OCI-LY1 (cell line): ENCODE data around the gene TNFAIP1.
"Not testable (repeated sequence)": the region's sequence is repeated elsewhere in the genome, so short reads cannot be mapped to it uniquely, and the experiment has no call there.

Experiments used
- H2AFZ ChIP-seq: fragments of 200-600 bp; sonication (generic), shearing (Covaris generic); 2 replicates; pipeline ENCODE4 v1.6.0; 2014; ENCODE audit warnings: antibody characterized with exemption, mild to moderate bottlenecking, low read length
- H3F3A ChIP-seq: fragments of 200-600 bp; sonication (generic), shearing (Covaris generic); 2 replicates; pipeline ENCODE4 v1.6.0; 2014; ENCODE audit warnings: mild to moderate bottlenecking, antibody characterized with exemption, low read length, moderate library complexity; ENCODE audit not compliant: insufficient read depth
- H3K27ac ChIP-seq: fragments of 200-600 bp; sonication (generic); 2 replicates; pipeline ENCODE4 v1.5.1; 2014; ENCODE audit warnings: low read length, mixed run types, mild to moderate bottlenecking, low read depth; ENCODE audit not compliant: poor library complexity, severe bottlenecking
- H3K27me3 ChIP-seq: fragments of 200-600 bp; sonication (generic); 2 replicates; pipeline ENCODE4 v1.6.0; 2014; ENCODE audit warnings: antibody characterized with exemption, mild to moderate bottlenecking, low read length, moderate library complexity; ENCODE audit not compliant: insufficient read depth
- H3K36me3 ChIP-seq: fragments of 200-600 bp; sonication (generic); 2 replicates; pipeline ENCODE4 v1.6.1; 2014; ENCODE audit warnings: mild to moderate bottlenecking, antibody characterized with exemption, low read length, moderate library complexity, mixed read lengths; ENCODE audit not compliant: insufficient read depth
- H3K4me1 ChIP-seq: fragments of 200-600 bp; sonication (generic); 2 replicates; pipeline ENCODE4 v1.5.1; 2014; ENCODE audit warnings: mild to moderate bottlenecking, low read length, moderate library complexity; ENCODE audit not compliant: insufficient read depth, severe bottlenecking
- H3K4me2 ChIP-seq: fragments of 200-600 bp; sonication (generic), shearing (Covaris generic); 2 replicates; pipeline ENCODE4 v1.6.1; 2014; ENCODE audit warnings: low read length
- H3K4me3 ChIP-seq: fragments of 200-600 bp; sonication (generic); 2 replicates; pipeline ENCODE4 v1.5.1; 2014; ENCODE audit warnings: low read length, low read depth, mild to moderate bottlenecking, mixed read lengths; ENCODE audit not compliant: poor library complexity, severe bottlenecking
- H3K79me2 ChIP-seq: fragments of 200-600 bp; shearing (Covaris generic); 2 replicates; pipeline ENCODE4 v1.6.1; 2016; ENCODE audit warnings: mixed run types, low read length, mixed read lengths; ENCODE audit not compliant: insufficient read depth
- H3K9ac ChIP-seq: fragments of 200-600 bp; sonication (generic), shearing (Covaris generic); 2 replicates; pipeline ENCODE4 v1.6.1; 2014; ENCODE audit warnings: mild to moderate bottlenecking, low read length, mixed read lengths
- H3K9me2 ChIP-seq: fragments of 200-600 bp; sonication (generic), shearing (Covaris generic); 2 replicates; pipeline ENCODE4 v1.6.1; 2014; ENCODE audit warnings: low read depth, mild to moderate bottlenecking, low read length, mixed read lengths
- H3K9me3 ChIP-seq: fragments of 200-600 bp; shearing (Covaris generic); 2 replicates; pipeline ENCODE4 v1.6.1; 2014; ENCODE audit warnings: low read length, mixed read lengths
- H4K20me1 ChIP-seq: fragments of 200-600 bp; sonication (generic), shearing (Covaris generic); 2 replicates; pipeline ENCODE4 v1.6.0; 2016; ENCODE audit warnings: mild to moderate bottlenecking, low read length; ENCODE audit not compliant: insufficient read depth
- EZH2 ChIP-seq: fragments of 200-600 bp; sonication (generic), shearing (Covaris generic); IDR thresholded peaks from 2 replicates; pipeline ENCODE4 v1.8.0; 2017; ENCODE audit warnings: borderline replicate concordance, mixed run types, mild to moderate bottlenecking, antibody characterized with exemption, low read length, moderate library complexity, mixed read lengths
- TF ChIP-seq, protein P1 (sequence below): fragments of 200-600 bp; sonication (generic), shearing (Covaris generic); IDR thresholded peaks from 2 replicates; pipeline ENCODE4 v1.5.1; 2017; ENCODE audit warnings: mild to moderate bottlenecking, antibody characterized with exemption, low read length, moderate library complexity, mixed read lengths

TNFAIP1 gene

GRCh38 chr17:28291780-28292330 is 43.7 kb upstream of the TNFAIP1 start:
- Histone ChIP-seq H3F3A (no peaks in the 10 kb centered on the region), H3K9me2 (no peaks in the 10 kb centered on the region), H2AFZ (no peak overlapping the region), H3K4me2 (no peak overlapping the region), H3K4me1 (no peaks in the 10 kb centered on the region), H3K9ac (no peak overlapping the region), H3K27me3 (no peaks in the 10 kb centered on the region), H4K20me1 (no peaks in the 10 kb centered on the region), H3K27ac (no peak overlapping the region), H3K36me3 (no peaks in the 10 kb centered on the region), H3K79me2 (no peaks in the 10 kb centered on the region), H3K4me3 (no peak overlapping the region), H3K9me3 (no peaks in the 10 kb centered on the region)
- no peak for TF ChIP-seq EZH2
- TF ChIP-seq, protein P1, sequence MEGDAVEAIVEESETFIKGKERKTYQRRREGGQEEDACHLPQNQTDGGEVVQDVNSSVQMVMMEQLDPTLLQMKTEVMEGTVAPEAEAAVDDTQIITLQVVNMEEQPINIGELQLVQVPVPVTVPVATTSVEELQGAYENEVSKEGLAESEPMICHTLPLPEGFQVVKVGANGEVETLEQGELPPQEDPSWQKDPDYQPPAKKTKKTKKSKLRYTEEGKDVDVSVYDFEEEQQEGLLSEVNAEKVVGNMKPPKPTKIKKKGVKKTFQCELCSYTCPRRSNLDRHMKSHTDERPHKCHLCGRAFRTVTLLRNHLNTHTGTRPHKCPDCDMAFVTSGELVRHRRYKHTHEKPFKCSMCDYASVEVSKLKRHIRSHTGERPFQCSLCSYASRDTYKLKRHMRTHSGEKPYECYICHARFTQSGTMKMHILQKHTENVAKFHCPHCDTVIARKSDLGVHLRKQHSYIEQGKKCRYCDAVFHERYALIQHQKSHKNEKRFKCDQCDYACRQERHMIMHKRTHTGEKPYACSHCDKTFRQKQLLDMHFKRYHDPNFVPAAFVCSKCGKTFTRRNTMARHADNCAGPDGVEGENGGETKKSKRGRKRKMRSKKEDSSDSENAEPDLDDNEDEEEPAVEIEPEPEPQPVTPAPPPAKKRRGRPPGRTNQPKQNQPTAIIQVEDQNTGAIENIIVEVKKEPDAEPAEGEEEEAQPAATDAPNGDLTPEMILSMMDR: no peak

DNA sequence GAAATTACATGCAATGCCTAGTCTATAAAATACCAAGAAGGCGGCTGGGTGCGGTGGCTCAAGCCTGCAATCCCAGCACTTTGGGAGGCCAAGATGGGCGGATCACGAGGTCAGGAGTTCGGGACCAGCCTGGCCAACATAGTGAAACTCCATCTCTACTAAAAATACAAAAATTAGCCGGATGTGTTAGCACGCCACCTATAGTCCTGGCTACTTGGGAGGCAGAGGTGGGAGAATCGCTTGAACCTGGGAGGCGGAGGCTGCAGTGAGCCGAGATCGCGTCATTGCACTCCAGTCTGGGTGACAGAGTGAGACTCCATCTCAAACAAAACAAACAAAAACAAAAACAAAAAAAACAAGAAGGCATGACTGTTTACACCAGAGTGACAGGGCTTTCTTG is 42.7 kb upstream of the TNFAIP1 start:
- not testable (repeated sequence) for H2AFZ ChIP-seq

GRCh38 chr17:28293994-28294393 is 41.6 kb upstream of the TNFAIP1 start:
- H3K79me2 ChIP-seq: no peaks in the 10 kb centered on the region
- H4K20me1 ChIP-seq: no peaks in the 10 kb centered on the region
- H3K9ac ChIP-seq: no peak overlapping the region
- no peaks in the 10 kb centered on the region for H3K36me3 ChIP-seq
- no peaks in the 10 kb centered on the region for H3F3A ChIP-seq
- H3K4me1 ChIP-seq: no peaks in the 10 kb centered on the region
- H3K27me3 ChIP-seq: no peaks in the 10 kb centered on the region
- H2AFZ ChIP-seq: no peak overlapping the region
- TF ChIP-seq, protein P1: no peak
- TF ChIP-seq EZH2: no peak
- no peaks in the 10 kb centered on the region for H3K9me2 ChIP-seq
- no peak overlapping the region for H3K4me3 ChIP-seq
- H3K9me3 ChIP-seq: no peaks in the 10 kb centered on the region
- no peak overlapping the region for H3K27ac ChIP-seq
- H3K4me2 ChIP-seq: no peak overlapping the region

More for the DNA sequence above, 42.7 kb upstream of the TNFAIP1 start:
- not testable (repeated sequence) for H4K20me1 ChIP-seq, H3K27me3 ChIP-seq, H3K9me2 ChIP-seq, H3K79me2 ChIP-seq, H3K27ac ChIP-seq, H3K36me3 ChIP-seq, H3K4me3 ChIP-seq, H3K9ac ChIP-seq, H3F3A ChIP-seq, H3K4me2 ChIP-seq, H3K4me1 ChIP-seq, H3K9me3 ChIP-seq
